Subcutaneous abdominal adipose tissue (tissue), 5 donors: ENCODE results near the gene SEBOX.
A peak's percentile ranks its signal among the peaks of the same experiment; 100 is the strongest.

Experiments
- H3K27ac ChIP-seq: one replicate; pipeline ENCODE4 v1.7.0; 2013; ENCODE audit warnings: low read depth, mild to moderate bottlenecking, inconsistent platforms, low read length, moderate library complexity
- H3K27me3 ChIP-seq, 5 donors: one replicate each; pipeline ENCODE4 v1.7.0; 2013; ENCODE audit warnings: low read length in 5 of 5, inconsistent platforms in 1 of 5; ENCODE audit not compliant: control insufficient read depth in 5 of 5, insufficient read depth in 4 of 5
- H3K36me3 ChIP-seq, 5 donors: one replicate each; pipeline ENCODE4 v1.7.0; 2013; ENCODE audit warnings: low read length in 5 of 5; ENCODE audit not compliant: control insufficient read depth in 5 of 5, insufficient read depth in 5 of 5
- H3K4me1 ChIP-seq, 5 donors: one replicate each; pipeline ENCODE4 v1.7.0; 2013; ENCODE audit warnings: low read length in 5 of 5, mild to moderate bottlenecking in 3 of 5, moderate library complexity in 1 of 5; ENCODE audit not compliant: control insufficient read depth in 5 of 5, insufficient read depth in 5 of 5
- H3K4me3 ChIP-seq, 5 donors: one replicate each; pipeline ENCODE4 v1.7.0; 2013; ENCODE audit warnings: low read length in 5 of 5, low read depth in 1 of 5
- H3K9ac ChIP-seq, 5 donors: one replicate each; pipeline ENCODE4 v1.7.0; 2013; ENCODE audit warnings: low read length in 5 of 5, mild to moderate bottlenecking in 4 of 5, moderate library complexity in 3 of 5
- H3K9me3 ChIP-seq, 5 donors: one replicate each; pipeline ENCODE4 v1.7.0; 2013; ENCODE audit warnings: low read length in 5 of 5; ENCODE audit not compliant: control insufficient read depth in 5 of 5
- donor health status: healthy.
- donor health status: healthy.
- donor health status: healthy.
- donor health status: healthy.
- donor health status: healthy.

The SEBOX gene

GRCh38 chr17:28394337-28395116 lies 29.5 kb upstream of the SEBOX start:
- H3K27ac ChIP-seq: no peak overlapping the region
- H3K4me1 ChIP-seq: peaks cover 7 to 30% (median 23%) of the 10 kb centered on the region in 5 donors
- peaks cover 3 to 48% (median 38%) of the 10 kb centered on the region in 5 donors for H3K36me3 ChIP-seq
- no peak overlapping the region for H3K4me3 ChIP-seq
- no peaks in the 10 kb centered on the region for H3K9me3 ChIP-seq
- no peaks in the 10 kb centered on the region for H3K27me3 ChIP-seq
- no peak overlapping the region for H3K9ac ChIP-seq

GRCh38 chr17:28392491-28392890 lies 27.5 kb upstream of the SEBOX start:
- Histone ChIP-seq H3K27ac (no peak overlapping the region), H3K36me3 (peaks cover 9 to 48% (median 33%) of the 10 kb centered on the region in 5 donors), H3K4me3 (no peak overlapping the region), H3K27me3 (no peaks in the 10 kb centered on the region), H3K4me1 (peaks cover 0 to 11% (median 3%) of the 10 kb centered on the region in 5 donors), H3K9ac (no peak overlapping the region), H3K9me3 (no peaks in the 10 kb centered on the region)

GRCh38 chr17:28391401-28391800 lies 26.4 kb upstream of the SEBOX start:
- Histone ChIP-seq H3K9me3 (no peaks in the 10 kb centered on the region), H3K4me1 (peaks cover 0 to 3% (median 0%) of the 10 kb centered on the region in 5 donors), H3K27me3 (no peaks in the 10 kb centered on the region), H3K4me3 (no peak overlapping the region), H3K27ac (no peak overlapping the region), H3K9ac (no peak overlapping the region), H3K36me3 (peaks cover 9 to 42% (median 33%) of the 10 kb centered on the region in 5 donors)

- no peak overlapping the region for H3K9ac ChIP-seq
- H3K4me1 ChIP-seq: peaks cover 0 to 3% (median 0%) of the 10 kb centered on the region in 5 donors
- H3K4me3 ChIP-seq: no peak overlapping the region
- H3K36me3 ChIP-seq: peaks cover 9 to 38% (median 29%) of the 10 kb centered on the region in 5 donors
- H3K27ac ChIP-seq: no peak overlapping the region
- H3K9me3 ChIP-seq: no peaks in the 10 kb centered on the region
- no peaks in the 10 kb centered on the region for H3K27me3 ChIP-seq
Measured at GRCh38 chr17:28390984-28391383, 26.0 kb upstream of the SEBOX start.

- Histone ChIP-seq H3K9me3 (no peaks in the 10 kb centered on the region), H3K4me1 (peaks cover 0 to 3% (median under 1%) of the 10 kb centered on the region in 5 donors), H3K9ac (no peak overlapping the region), H3K36me3 (peaks cover 9 to 35% (median 27%) of the 10 kb centered on the region in 5 donors), H3K27ac (no peak overlapping the region), H3K27me3 (no peaks in the 10 kb centered on the region), H3K4me3 (no peak overlapping the region)
Measured at GRCh38 chr17:28390563-28390962, 25.6 kb upstream of the SEBOX start.

- Histone ChIP-seq H3K27me3 (no peaks in the 10 kb centered on the region), H3K4me1 (peaks cover 0 to 7% (median 5%) of the 10 kb centered on the region in 5 donors), H3K9ac (no peak overlapping the region), H3K36me3 (peaks cover 9 to 35% (median 27%) of the 10 kb centered on the region in 5 donors), H3K4me3 (no peak overlapping the region), H3K9me3 (no peaks in the 10 kb centered on the region), H3K27ac (no peak overlapping the region)
Measured at GRCh38 chr17:28390141-28390540, 25.1 kb upstream of the SEBOX start.

- Histone ChIP-seq H3K36me3 (peaks cover 9 to 35% (median 29%) of the 10 kb centered on the region in 5 donors), H3K4me3 (no peak overlapping the region), H3K27me3 (peaks cover 0 to 6% (median 3%) of the 10 kb centered on the region in 5 donors), H3K9ac (no peak overlapping the region), H3K9me3 (no peaks in the 10 kb centered on the region), H3K27ac (no peak overlapping the region), H3K4me1 (peaks cover 0 to 19% (median 13%) of the 10 kb centered on the region in 5 donors)
Measured at GRCh38 chr17:28388106-28388505, 23.1 kb upstream of the SEBOX start.

GRCh38 chr17:28386391-28386790 lies 21.4 kb upstream of the SEBOX start:
- Histone ChIP-seq H3K4me3 (no peak overlapping the region), H3K4me1 (peaks cover 0 to 22% (median 13%) of the 10 kb centered on the region in 5 donors), H3K36me3 (peaks cover 9 to 27% (median 22%) of the 10 kb centered on the region in 5 donors)

GRCh38 chr17:28385406-28385805 lies 20.4 kb upstream of the SEBOX start:
- Histone ChIP-seq H3K4me1 (peaks cover 0 to 30% (median 22%) of the 10 kb centered on the region in 5 donors), H3K9ac (no peak overlapping the region), H3K36me3 (peaks cover 6 to 18% (median 16%) of the 10 kb centered on the region in 5 donors), H3K27ac (no peak overlapping the region), H3K4me3 (peak overlapping the region in 3 of 5 donors; percentile 70 to 79 (median 77)), H3K27me3 (peaks cover 0 to 15% (median 7%) of the 10 kb centered on the region in 5 donors), H3K9me3 (no peaks in the 10 kb centered on the region)

More at GRCh38 chr17:28386391-28386790, 21.4 kb upstream of the SEBOX start:
- peaks cover 0 to 10% (median 6%) of the 10 kb centered on the region in 5 donors for H3K27me3 ChIP-seq
- H3K9me3 ChIP-seq: no peaks in the 10 kb centered on the region
- H3K9ac ChIP-seq: no peak overlapping the region
- no peak overlapping the region for H3K27ac ChIP-seq

GRCh38 chr17:28385037-28385400 lies 20.0 kb upstream of the SEBOX start:
- H3K9ac ChIP-seq: peak overlapping the region in 2 of 5 donors; percentile 71

More at GRCh38 chr17:28385037-28385400, 20.0 kb upstream of the SEBOX start:
- H3K4me1 ChIP-seq: peaks cover 0 to 30% (median 22%) of the 10 kb centered on the region in 5 donors
- H3K4me3 ChIP-seq: peak overlapping the region; percentile 64 to 79 (median 70)
- no peak overlapping the region for H3K27ac ChIP-seq
- peaks cover 0 to 17% (median 7%) of the 10 kb centered on the region in 5 donors for H3K27me3 ChIP-seq
- H3K9me3 ChIP-seq: no peaks in the 10 kb centered on the region
- peaks cover 6 to 18% (median 15%) of the 10 kb centered on the region in 5 donors for H3K36me3 ChIP-seq
